HUES6 (cell line): ENCODE measurements around the gene PRAMEF8.
"Not testable (repeated sequence)": the region's sequence is repeated elsewhere in the genome, so short reads cannot be mapped to it uniquely, and the experiment has no call there.

Experiments used
- H3K27ac ChIP-seq: 2 replicates; pipeline ENCODE4 v1.7.0; 2013; ENCODE audit warnings: low read depth, mild to moderate bottlenecking, low read length, inconsistent platforms
- H3K27me3 ChIP-seq: 2 replicates; pipeline ENCODE4 v1.6.1; 2013; ENCODE audit warnings: low read length; ENCODE audit not compliant: control insufficient read depth, insufficient read depth
- H3K36me3 ChIP-seq: 2 replicates; pipeline ENCODE4 v1.6.1; 2013; ENCODE audit warnings: low read length; ENCODE audit not compliant: control insufficient read depth, insufficient read depth
- H3K4me1 ChIP-seq: 2 replicates; pipeline ENCODE4 v1.6.1; 2013; ENCODE audit warnings: low read length; ENCODE audit not compliant: control insufficient read depth, insufficient read depth
- H3K4me3 ChIP-seq: 2 replicates; pipeline ENCODE4 v1.5.1; 2013; ENCODE audit warnings: low read depth, low read length
- H3K9ac ChIP-seq: one replicate; pipeline ENCODE4 v1.6.1; 2013; ENCODE audit warnings: mild to moderate bottlenecking, low read length
- H3K9me3 ChIP-seq: 2 replicates; pipeline ENCODE4 v1.6.1; 2013; ENCODE audit warnings: low read depth, low read length; ENCODE audit not compliant: control insufficient read depth, insufficient read depth

The PRAMEF8 gene

DNA sequence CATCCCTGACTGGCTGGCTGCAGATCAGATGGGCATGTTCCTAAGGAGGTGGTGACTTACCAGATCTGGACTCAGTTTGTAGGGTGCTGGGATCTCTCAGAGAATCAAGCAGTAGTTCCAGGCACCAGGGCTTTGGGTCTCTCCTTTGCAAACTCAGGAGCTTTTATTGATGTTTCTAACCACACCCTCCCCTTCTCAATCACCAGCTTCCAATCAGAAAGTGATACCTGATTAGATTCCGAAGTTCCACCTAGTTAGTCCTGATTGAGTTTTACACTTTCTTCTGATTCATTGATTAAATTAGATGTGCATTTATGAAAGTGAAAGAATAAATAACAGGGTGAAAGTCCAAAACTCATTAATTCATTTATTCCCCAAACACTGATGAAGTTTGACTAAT, at the start of gene PRAMEF8:
Gene PRAMEF8, minus strand, starts transcription at position 101 of the 400 bp plus-strand sequence. CDS start 1,046 bp downstream, outside the sequence.
- not testable (repeated sequence) for H3K9ac ChIP-seq, H3K9me3 ChIP-seq, H3K27me3 ChIP-seq, H3K4me1 ChIP-seq, H3K36me3 ChIP-seq, H3K27ac ChIP-seq, H3K4me3 ChIP-seq

DNA sequence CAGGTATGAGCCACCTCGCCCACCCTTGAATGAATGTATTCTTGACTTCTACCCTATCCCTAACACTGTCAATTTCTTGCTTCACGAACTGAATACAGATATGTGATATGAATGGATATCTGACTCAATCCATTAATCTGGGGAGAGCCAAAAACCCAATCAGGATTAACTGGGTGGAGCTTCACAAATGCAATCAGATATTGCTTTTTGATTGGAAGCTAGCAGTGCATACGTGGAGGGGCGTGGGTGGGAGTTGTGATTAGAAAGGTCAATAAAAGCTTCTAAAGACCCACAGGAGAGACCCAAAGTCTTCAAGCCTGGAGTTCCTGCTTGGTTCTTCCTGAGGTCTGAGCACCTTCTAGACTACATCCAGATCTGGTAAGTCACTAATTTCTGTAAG, 30.3 kb upstream of the PRAMEF8 start, which contains the start of gene PRAMEF15:
Gene PRAMEF15, plus strand, starts transcription at position 301 of the 400 bp plus-strand sequence. CDS start 2,827 bp downstream, outside the sequence.
- H3K9ac ChIP-seq, H3K4me1 ChIP-seq, H3K36me3 ChIP-seq, H3K27me3 ChIP-seq, H3K9me3 ChIP-seq, H3K27ac ChIP-seq, H3K4me3 ChIP-seq: not testable (repeated sequence)

DNA sequence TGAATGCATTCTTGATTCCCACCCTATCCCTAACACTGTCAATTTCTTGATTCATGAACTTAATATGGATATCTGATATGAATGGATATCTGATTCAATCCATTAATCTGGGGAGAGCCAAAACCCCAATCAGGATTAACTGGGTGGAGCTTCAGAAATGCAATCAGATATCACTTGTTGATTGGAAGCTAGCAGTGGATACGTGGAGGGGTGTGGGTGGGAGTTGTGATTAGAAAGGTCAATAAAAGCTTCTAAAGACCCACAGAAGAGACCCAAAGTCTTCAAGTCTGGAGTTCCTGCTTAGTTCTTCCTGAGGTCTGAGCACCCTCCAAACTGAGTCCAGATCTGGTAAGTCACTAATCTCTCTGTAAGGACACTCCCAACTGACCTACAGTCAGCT, 18.3 kb upstream of the PRAMEF8 start, which contains the start of gene PRAMEF33:
Gene PRAMEF33, plus strand, starts transcription at position 301 of the 400 bp plus-strand sequence. CDS start 2,416 bp downstream, outside the sequence.
- H3K27ac ChIP-seq, H3K36me3 ChIP-seq, H3K4me3 ChIP-seq, H3K27me3 ChIP-seq, H3K9ac ChIP-seq, H3K4me1 ChIP-seq, H3K9me3 ChIP-seq: not testable (repeated sequence)

DNA sequence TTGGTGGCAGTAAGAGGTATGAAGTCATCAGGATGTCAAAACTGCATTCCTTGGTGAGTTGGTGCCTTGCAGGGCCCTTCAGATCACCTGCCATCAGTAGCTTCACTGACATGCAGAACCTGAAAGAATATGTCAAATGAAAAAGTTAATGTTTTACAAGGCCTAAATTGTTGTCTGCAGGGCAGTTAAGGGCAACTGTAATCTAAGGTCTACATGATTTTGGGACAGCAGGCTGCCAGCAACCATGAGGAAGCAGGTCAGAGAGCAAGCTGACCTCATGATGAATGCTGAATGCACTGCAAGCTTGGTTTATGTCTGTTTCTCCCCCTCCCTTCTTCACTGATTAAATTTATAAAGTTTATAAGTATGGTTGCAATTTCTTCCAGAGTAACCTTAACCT, 17.3 kb upstream of the PRAMEF8 start:
- not testable (repeated sequence) for H3K9me3 ChIP-seq, H3K4me1 ChIP-seq, H3K27me3 ChIP-seq, H3K9ac ChIP-seq, H3K4me3 ChIP-seq, H3K36me3 ChIP-seq, H3K27ac ChIP-seq

DNA sequence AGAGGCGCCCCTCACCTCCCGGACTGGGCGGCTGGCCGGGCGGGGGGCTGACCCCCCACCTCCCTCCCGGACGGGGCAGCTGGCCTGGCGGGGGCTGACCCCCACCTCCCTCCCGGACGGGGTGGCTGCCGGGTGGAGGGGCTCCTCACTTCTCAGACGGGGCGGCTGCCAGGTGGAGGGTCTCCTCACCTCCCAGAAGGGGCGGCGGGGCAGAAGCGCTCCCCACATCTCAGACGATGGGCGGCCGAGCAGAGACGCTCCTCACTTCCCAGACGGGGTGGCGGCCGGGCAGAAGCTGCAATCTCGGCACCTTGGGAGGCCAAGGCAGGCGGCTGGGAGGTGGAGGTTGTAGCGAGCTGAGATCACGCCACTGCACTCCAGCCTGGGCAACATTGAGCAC, 13.8 kb upstream of the PRAMEF8 start:
- H3K27me3 ChIP-seq, H3K36me3 ChIP-seq, H3K4me3 ChIP-seq, H3K9me3 ChIP-seq, H3K27ac ChIP-seq, H3K9ac ChIP-seq, H3K4me1 ChIP-seq: not testable (repeated sequence)

DNA sequence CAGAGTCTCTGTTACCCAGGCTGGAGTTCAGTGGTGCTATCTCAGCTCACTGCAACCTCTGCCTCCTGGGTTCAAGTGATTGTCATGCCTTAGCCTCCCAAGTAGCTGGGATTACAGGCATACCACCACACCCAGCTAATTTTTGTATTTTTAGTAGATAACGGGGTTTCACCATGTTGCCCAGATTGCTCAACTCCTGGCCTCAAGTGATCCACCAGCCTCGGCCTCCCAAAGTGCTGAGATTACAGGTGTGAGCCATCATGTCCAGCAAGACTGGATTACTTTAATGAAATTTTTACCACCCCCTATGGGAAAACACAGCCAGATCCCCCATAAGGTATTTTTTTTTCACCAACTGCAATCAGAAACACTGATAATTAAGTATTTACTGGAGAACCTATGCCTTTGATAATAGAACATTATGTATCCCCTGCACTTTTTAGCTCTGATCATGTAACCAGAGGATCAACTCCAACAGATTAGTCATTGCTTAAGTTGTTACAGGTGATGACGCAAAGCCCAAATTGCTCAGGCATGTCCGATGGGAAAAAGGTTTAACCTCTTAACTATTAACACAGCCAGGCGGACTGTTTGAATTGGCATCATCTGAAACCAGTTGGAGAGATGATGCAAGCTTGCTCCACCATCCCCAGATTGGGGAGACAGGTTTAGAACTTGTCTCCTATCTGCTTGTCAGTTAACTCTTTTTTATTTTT, 12.4 kb upstream of the PRAMEF8 start:
- not testable (repeated sequence) for H3K9ac ChIP-seq, H3K27me3 ChIP-seq, H3K27ac ChIP-seq, H3K4me1 ChIP-seq, H3K36me3 ChIP-seq, H3K4me3 ChIP-seq, H3K9me3 ChIP-seq

DNA sequence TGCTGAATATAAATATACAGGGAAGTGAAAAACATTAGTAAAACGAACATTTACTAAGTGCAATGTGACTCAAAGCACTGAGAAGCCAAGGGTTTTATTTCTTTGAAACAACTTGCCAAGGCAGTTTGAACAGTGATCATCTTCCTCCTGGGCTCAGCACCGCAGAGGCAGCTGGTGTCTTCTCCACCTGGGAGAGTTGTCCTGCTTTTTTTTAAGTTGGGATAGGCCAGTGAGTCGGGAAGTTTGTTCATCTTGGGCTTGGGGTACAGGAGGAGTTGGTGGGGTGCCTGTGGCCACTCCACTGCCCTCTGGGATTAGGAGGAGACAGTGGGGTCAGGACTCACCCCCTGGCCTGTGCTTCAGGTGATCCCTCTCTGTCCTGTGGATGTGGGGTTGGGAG, 4.1 kb upstream of the PRAMEF8 start:
- not testable (repeated sequence) for H3K27ac ChIP-seq, H3K4me1 ChIP-seq, H3K9ac ChIP-seq, H3K27me3 ChIP-seq, H3K9me3 ChIP-seq, H3K36me3 ChIP-seq, H3K4me3 ChIP-seq

DNA sequence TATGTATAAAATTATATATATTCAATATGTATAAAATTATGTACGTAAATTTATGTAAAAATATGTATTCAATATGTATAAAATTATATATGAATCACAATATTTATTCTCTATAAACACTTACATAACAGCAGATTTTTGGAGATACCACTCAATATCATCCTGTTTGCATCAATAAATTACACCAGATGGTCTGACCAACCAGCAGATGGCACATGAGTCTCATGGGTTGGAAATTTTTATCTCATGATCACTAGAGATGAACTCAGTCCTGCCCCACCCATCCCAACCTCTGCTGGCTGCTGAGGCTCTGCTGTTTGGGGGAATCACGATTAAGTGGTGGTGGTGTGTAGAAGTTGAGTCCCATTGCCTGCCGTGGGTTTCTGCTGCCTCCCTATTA, 5.3 kb downstream of the PRAMEF8 start:
- H3K27me3 ChIP-seq, H3K36me3 ChIP-seq: not testable (repeated sequence)

DNA sequence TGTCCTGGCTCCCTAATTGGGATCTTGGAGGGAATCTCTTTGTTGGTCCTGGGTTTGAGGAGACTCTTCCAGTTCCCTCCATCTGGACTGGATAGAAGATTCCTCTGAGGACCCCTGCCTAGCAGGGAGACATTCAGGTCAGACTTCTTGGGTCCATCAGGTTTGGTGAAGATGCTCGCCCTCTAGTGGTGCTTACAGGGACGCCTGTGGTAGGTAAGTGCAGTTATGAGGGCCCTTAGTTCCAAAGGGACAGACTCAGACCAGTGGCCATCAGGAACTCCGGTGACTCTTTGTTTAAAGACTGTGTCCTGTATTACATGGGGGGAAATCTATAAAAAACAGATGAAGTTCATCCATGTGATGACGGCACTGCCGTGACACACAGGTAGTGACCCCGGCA, 7.9 kb downstream of the PRAMEF8 start:
- H3K27ac ChIP-seq, H3K9me3 ChIP-seq, H3K9ac ChIP-seq: not testable (repeated sequence)

More for the DNA sequence above, 5.3 kb downstream of the PRAMEF8 start:
- not testable (repeated sequence) for H3K4me3 ChIP-seq, H3K9me3 ChIP-seq, H3K4me1 ChIP-seq, H3K9ac ChIP-seq, H3K27ac ChIP-seq

DNA sequence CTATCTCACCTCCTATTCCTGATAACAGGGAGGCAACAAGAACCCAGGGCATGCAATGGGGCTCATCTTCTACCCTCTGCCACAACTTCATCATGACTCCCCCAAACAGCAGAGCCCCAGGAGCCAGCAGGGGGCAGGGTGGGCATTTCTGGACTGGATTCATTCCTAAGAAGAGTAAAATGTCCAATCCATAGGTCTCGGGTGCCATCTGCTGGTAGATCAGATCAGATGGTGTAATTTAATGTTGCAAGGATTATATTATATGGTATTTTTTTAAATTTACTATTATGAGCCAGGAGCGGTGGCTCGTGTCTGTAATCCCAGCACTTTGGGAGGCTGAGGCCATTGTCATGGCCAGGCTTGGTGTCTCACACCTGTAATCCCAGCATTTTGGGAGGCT, 19.8 kb downstream of the PRAMEF8 start:
- H3K4me1 ChIP-seq, H3K9ac ChIP-seq, H3K36me3 ChIP-seq, H3K9me3 ChIP-seq, H3K4me3 ChIP-seq, H3K27ac ChIP-seq, H3K27me3 ChIP-seq: not testable (repeated sequence)

More for the DNA sequence above, 7.9 kb downstream of the PRAMEF8 start:
- not testable (repeated sequence) for H3K4me1 ChIP-seq, H3K27me3 ChIP-seq, H3K36me3 ChIP-seq, H3K4me3 ChIP-seq

DNA sequence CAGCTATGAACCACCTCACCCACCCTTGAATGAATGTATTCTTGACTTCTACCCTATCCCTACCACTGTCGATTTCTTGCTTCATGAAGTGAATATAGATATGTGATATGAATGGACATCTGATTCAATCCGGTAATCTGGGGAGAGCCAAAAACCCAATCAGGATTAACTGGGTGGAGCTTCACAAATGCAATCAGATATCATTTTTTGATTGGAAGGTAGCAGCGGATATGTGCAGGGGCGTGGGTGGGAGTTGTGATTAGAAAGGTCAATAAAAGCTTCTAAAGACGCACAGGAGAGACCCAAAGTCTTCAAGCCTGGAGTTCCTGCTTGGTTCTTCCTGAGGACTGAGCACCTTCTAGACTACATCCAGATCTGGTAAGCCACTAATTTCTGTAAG, 31.0 kb downstream of the PRAMEF8 start, which contains the start of gene PRAMEF5:
Gene PRAMEF5, plus strand, starts transcription at position 301 of the 400 bp plus-strand sequence. CDS start 5,071 bp downstream, outside the sequence.
- not testable (repeated sequence) for H3K4me3 ChIP-seq, H3K36me3 ChIP-seq, H3K4me1 ChIP-seq, H3K9ac ChIP-seq, H3K27me3 ChIP-seq, H3K9me3 ChIP-seq, H3K27ac ChIP-seq
